H7 (cell line): Measurements from ENCODE around the gene RTP3. TPM values are rescaled to one million over a fixed set of nuclear protein-coding genes. Genes with fewer than 3 reads are reported as not detected.

Source experiments
- DNase-seq: peaks from one replicate; pipeline ENCODE4 v3.0.0; 2012
- H3K27me3 ChIP-seq: 2 replicates; pipeline ENCODE4 v1.6.0; 2011; ENCODE audit warnings: mild to moderate bottlenecking, low read length; ENCODE audit not compliant: control insufficient read depth, insufficient read depth
- H3K36me3 ChIP-seq: replicated peaks from 2 replicates; pipeline ENCODE4 v1.5.1; 2011; ENCODE audit warnings: low read length; ENCODE audit not compliant: control insufficient read depth, insufficient read depth
- H3K4me3 ChIP-seq: 2 replicates; pipeline ENCODE4 v1.5.1; 2011; ENCODE audit warnings: low read depth, mild to moderate bottlenecking, control low read depth, low read length, moderate library complexity; ENCODE audit not compliant: insufficient read depth
- total RNA-seq: library from RNA; depleted of rRNA; stranded (reverse); fragments of >200 nt; shearing (Covaris generic); gene quantifications from 2 replicates; pipeline ENCODE4 v1.2.3, GENCODE V29; 2014; rRNA removed

Gene RTP3
- 0.07 TPM in 1 of 2 replicates, not detected in the other for total RNA-seq

DNA sequence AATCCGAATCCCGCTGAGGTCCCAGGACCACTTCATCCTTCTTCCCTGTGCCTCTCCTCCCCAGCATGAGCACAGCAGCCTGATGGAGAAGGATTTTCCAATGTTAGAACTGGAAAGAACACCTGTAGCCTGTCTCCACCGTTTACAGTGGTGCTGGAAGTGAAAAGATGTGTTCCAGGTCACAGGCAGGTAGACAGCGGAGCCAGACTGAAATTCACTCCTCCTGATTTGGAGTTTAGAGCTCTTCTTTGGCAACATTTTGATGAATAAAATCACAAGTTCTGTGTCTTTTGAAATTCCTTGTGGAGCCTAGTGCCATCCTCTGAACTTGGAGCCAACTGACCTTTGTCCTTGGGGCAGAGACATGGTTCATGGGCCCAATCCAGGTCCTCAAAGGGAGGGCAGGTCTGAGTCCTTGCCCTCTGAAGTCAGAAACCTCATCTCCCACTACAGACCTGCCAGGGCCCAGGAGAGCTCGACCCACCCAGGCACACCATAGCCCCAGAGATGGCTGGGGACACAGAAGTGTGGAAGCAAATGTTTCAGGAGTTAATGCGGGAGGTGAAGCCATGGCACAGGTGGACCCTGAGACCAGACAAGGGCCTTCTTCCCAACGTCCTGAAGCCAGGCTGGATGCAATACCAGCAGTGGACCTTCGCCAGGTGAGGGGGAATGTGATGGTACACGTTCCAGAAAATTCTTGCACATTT is at the start of gene RTP3:
TSS of gene RTP3 (plus strand) at position 421 of the 710 bp plus-strand sequence. CDS start at position 508, 87 bp downstream.
- no peak within 1 kb of the TSS for H3K4me3 ChIP-seq
- no peak for DNase-seq
- H3K36me3 ChIP-seq, result no peaks in the 10 kb centered on the region
- H3K27me3 ChIP-seq, result peaks cover 1% of the 10 kb centered on the region; the same call in 1 of the 2 replicates

- Histone ChIP-seq H3K27me3 (no peaks in the 10 kb centered on the region), H3K36me3 (no peaks in the 10 kb centered on the region), H3K4me3 (no peak overlapping the region)
- DNase-seq, result no peak
Measured at GRCh38 chr3:46448721-46449120, 49.1 kb upstream of the RTP3 start.

- Histone ChIP-seq H3K4me3 (no peak overlapping the region), H3K36me3 (no peaks in the 10 kb centered on the region), H3K27me3 (no peaks in the 10 kb centered on the region)
- peak; percentile 84 for DNase-seq
Measured at GRCh38 chr3:46449755-46450552, 47.8 kb upstream of the RTP3 start.

DNA sequence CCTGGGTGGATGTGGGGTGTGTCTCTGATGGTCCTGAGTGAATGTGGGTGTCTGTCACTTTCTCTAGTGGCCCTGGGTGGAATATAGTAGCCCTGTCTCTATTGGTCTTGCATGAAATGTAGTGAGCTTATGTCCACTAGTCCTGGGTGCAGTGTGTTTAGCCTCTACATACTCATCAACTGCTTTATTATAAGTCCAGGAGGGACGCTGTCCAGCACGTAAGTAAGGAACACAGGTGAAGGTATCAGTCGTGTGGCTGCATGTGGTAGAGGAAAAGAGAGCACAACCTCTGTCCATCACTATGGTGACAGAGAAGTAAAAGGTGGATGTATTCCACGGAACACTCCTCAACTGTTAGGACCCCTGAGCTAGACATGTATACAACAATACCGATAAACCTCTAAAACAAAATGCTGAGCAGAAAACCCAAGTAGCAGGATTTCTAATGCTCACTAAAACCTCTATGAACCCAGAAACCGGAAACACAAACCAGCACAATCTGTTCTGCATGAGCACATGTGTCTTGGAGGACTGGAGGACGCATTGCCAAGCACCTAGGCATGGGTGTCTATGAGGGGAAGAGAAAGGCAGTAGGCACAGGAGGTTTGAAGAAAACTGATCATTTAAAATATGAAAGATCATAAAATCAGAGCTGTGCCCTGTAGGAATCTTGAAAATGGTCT is 44.1 kb upstream of the RTP3 start:
- Histone ChIP-seq H3K36me3 (no peaks in the 10 kb centered on the region), H3K27me3 (no peaks in the 10 kb centered on the region), H3K4me3 (no peak overlapping the region)
- DNase-seq, result no peak

GRCh38 chr3:46454209-46454595 is 43.6 kb upstream of the RTP3 start:
- Histone ChIP-seq H3K36me3 (no peaks in the 10 kb centered on the region), H3K27me3 (no peaks in the 10 kb centered on the region), H3K4me3 (no peak overlapping the region)
- DNase-seq, result no peak

- Histone ChIP-seq H3K36me3 (no peaks in the 10 kb centered on the region), H3K4me3 (no peak overlapping the region), H3K27me3 (no peaks in the 10 kb centered on the region)
- DNase-seq, result no peak
Measured at GRCh38 chr3:46454606-46455005, 43.2 kb upstream of the RTP3 start.

GRCh38 chr3:46455231-46456115 is 42.3 kb upstream of the RTP3 start:
- H3K4me3 ChIP-seq, result no peak overlapping the region
- DNase-seq, result no peak
- no peaks in the 10 kb centered on the region for H3K27me3 ChIP-seq
- no peaks in the 10 kb centered on the region for H3K36me3 ChIP-seq

- H3K4me3 ChIP-seq, result no peak overlapping the region
- DNase-seq, result no peak
- no peaks in the 10 kb centered on the region for H3K27me3 ChIP-seq
- no peaks in the 10 kb centered on the region for H3K36me3 ChIP-seq
Measured at GRCh38 chr3:46456118-46456517, 41.7 kb upstream of the RTP3 start.

GRCh38 chr3:46460051-46460450 is 37.7 kb upstream of the RTP3 start:
- Histone ChIP-seq H3K4me3 (no peak overlapping the region), H3K36me3 (no peaks in the 10 kb centered on the region), H3K27me3 (peaks cover 4% of the 10 kb centered on the region; the same call in 1 of the 2 replicates)
- DNase-seq, result no peak

DNA sequence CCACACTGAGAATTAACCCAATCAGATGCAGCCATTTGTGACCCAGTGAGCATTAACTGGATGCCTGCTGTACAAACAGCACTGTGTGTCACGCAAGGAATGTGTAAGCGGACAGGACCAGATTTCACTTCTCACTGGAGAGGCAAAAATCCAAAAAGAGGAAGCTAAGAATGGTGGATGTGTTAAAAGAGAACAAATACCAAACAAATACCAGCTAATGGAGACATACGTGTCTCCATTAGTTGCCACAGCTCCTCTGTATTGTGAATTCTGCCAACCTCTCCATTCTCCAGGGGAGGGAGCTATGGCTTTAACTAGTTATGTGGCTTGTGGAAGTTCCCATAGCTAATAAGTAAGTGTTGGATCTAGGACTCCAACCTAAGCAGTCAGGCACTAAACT is 35.7 kb upstream of the RTP3 start:
- DNase-seq, result no peak
- H3K27me3 ChIP-seq, result peaks cover 5% of the 10 kb centered on the region; the same call in 1 of the 2 replicates
- H3K36me3 ChIP-seq, result no peaks in the 10 kb centered on the region
- H3K4me3 ChIP-seq, result no peak overlapping the region

DNA sequence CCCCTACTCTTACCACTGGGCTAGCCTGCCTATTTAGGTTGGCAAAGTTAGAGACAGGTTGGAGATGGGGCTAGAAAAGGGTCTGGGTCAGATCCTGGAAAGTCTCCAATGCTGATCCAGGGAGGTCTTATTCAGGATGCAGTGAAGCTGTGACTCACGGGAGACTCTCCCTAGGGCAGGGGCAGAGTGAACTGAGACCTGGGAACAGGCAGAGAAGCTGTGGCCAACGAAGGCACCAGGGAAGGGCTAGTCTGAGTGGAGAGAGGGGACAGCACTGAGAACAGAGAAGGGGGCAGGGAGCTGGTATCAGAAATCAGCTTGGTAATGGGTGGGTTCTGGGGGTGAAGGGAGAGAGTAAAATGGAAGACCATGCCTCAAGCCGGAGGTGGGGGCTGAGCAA is 35.3 kb upstream of the RTP3 start:
- no peak overlapping the region for H3K4me3 ChIP-seq
- no peak for DNase-seq
- peaks cover 5% of the 10 kb centered on the region; the same call in 1 of the 2 replicates for H3K27me3 ChIP-seq
- H3K36me3 ChIP-seq, result no peaks in the 10 kb centered on the region

GRCh38 chr3:46463120-46463867 is 34.5 kb upstream of the RTP3 start:
- no peaks in the 10 kb centered on the region for H3K36me3 ChIP-seq
- no peak for DNase-seq
- H3K27me3 ChIP-seq, result peaks cover 5% of the 10 kb centered on the region; the same call in 1 of the 2 replicates
- H3K4me3 ChIP-seq, result no peak overlapping the region

GRCh38 chr3:46463868-46464241 is 33.9 kb upstream of the RTP3 start:
- Histone ChIP-seq H3K4me3 (no peak overlapping the region), H3K27me3 (peaks cover 5% of the 10 kb centered on the region; the same call in 1 of the 2 replicates), H3K36me3 (no peaks in the 10 kb centered on the region)
- DNase-seq, result no peak
